ENCODE results near the gene OVOL3.
"Not testable (repeated sequence)": the region's sequence is repeated elsewhere in the genome, so short reads cannot be mapped to it uniquely, and the experiment has no call there.

OVOL3 gene

GRCh38 chr19:36110487-36111199 lies at the start of gene OVOL3:
OVOL3 (plus strand) TSS chr19:36111143; CDS start chr19:36111203, 60 bp downstream.
- H3K27ac ChIP-seq = peak within 1 kb of the TSS; percentile 18; the same call in 1 of the 2 replicates
- ChIA-PET POLR2A (ENCODE audit: low non-redundant PET) (no interaction called here), CTCF (no interaction called here)
- DNase-seq (ENCODE audit: low spot score) = no peak
- TF ChIP-seq, protein P1, sequence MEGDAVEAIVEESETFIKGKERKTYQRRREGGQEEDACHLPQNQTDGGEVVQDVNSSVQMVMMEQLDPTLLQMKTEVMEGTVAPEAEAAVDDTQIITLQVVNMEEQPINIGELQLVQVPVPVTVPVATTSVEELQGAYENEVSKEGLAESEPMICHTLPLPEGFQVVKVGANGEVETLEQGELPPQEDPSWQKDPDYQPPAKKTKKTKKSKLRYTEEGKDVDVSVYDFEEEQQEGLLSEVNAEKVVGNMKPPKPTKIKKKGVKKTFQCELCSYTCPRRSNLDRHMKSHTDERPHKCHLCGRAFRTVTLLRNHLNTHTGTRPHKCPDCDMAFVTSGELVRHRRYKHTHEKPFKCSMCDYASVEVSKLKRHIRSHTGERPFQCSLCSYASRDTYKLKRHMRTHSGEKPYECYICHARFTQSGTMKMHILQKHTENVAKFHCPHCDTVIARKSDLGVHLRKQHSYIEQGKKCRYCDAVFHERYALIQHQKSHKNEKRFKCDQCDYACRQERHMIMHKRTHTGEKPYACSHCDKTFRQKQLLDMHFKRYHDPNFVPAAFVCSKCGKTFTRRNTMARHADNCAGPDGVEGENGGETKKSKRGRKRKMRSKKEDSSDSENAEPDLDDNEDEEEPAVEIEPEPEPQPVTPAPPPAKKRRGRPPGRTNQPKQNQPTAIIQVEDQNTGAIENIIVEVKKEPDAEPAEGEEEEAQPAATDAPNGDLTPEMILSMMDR (conservative IDR thresholded peaks at IDR 0.05; ENCODE audit: low read depth) = no peak

DNA sequence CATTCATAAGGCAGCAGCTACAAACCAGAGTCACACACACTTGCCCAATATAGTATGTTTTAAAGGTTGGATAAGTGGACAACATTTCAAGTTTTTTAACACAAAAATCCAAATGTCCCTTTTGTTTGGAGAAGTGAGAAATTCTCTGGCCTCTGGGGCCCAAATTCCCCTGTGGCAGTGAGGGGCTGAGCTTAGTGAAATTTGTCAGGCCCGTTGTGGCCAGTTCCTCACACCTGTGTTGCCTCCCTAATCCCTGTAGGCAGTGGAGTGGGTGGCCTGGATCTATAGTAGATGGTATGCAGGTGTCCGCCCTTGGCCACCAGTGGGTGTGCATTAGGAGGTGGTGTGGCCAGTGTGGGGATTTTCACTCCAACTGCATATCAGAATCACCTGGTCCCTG lies 49.6 kb upstream of the OVOL3 start:
- CTCF ChIA-PET = interaction anchor here (0.6 to 1.7 kb wide), 4 partner anchors 30 to 652 kb away, joined by 3 to 9 read pairs (median 4); partner anchors contain the start of gene POLR2I
- H3K27ac ChIP-seq = no peak overlapping the region
- TF ChIP-seq, protein P1 (conservative IDR thresholded peaks at IDR 0.05; ENCODE audit: low read depth) = no peak
- POLR2A ChIA-PET (ENCODE audit: low non-redundant PET) = no interaction called here
- DNase-seq (ENCODE audit: low spot score) = no peak

DNA sequence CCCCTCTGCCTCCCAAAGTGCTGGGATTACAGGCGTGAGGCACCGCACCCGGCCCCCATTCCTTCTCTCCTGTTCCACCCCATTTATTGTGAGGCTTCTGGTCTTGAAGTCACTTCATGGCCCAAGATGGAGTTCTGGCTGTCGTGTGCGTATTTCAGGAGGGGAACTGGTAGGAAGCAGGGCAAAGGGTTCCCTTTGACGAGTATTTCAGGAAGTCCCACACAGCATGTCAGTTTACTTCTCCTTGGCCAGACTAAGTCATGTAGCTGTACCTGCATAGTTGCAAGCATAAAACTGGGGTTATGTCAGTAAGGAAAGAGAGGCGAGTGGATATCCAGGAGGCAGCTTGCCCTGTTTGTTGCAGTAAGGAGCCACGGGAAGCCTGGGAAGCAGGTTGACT lies 46.1 kb upstream of the OVOL3 start:
- no peak for DNase-seq (ENCODE audit: low spot score)
- no peak overlapping the region for H3K27ac ChIP-seq
- CTCF ChIA-PET = no interaction called here
- POLR2A ChIA-PET (ENCODE audit: low non-redundant PET) = no interaction called here
- TF ChIP-seq, protein P1 (conservative IDR thresholded peaks at IDR 0.05; ENCODE audit: low read depth) = no peak

- no peak for DNase-seq (ENCODE audit: low spot score)
- H3K27ac ChIP-seq = no peak overlapping the region
- POLR2A ChIA-PET (ENCODE audit: low non-redundant PET) = interaction anchor here (0.5 kb wide), 1 partner anchor 11 kb away, joined by 3 read pairs; no protein-coding TSS in a partner anchor
- CTCF ChIA-PET = no interaction called here
- TF ChIP-seq, protein P1 (conservative IDR thresholded peaks at IDR 0.05; ENCODE audit: low read depth) = no peak
Observed at GRCh38 chr19:36067681-36068080, 43.3 kb upstream of the OVOL3 start.

- H3K27ac ChIP-seq; POLR2A ChIA-PET (ENCODE audit: low non-redundant PET); DNase-seq (ENCODE audit: low spot score); CTCF ChIA-PET: not testable (repeated sequence)
Observed at GRCh38 chr19:36068810-36069499, 42.0 kb upstream of the OVOL3 start.

DNA sequence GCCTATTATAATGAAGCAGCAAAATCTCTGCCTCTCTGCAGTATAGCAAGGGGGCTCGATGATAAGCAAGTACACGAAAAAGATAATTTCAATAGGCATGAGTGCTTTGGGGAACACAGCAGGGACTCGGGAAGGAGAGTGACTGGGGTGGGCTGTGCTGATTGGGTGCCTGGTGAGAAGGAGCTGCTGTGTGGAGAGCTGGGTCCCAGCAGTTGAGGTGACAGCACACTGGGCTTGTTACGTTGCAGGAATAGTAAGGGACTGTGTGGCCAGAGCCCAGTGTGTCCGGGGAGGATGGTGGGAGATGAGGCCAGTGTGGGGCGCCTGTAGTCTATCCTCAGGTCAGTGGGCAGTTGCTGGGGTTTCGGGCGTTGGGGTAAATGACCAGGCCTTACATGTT lies 38.9 kb upstream of the OVOL3 start:
- ChIA-PET POLR2A (ENCODE audit: low non-redundant PET) (no interaction called here), CTCF (interaction anchor here (0.6 kb wide), 1 partner anchor 19 kb away, joined by 3 read pairs; no protein-coding TSS in a partner anchor)
- TF ChIP-seq, protein P1 (conservative IDR thresholded peaks at IDR 0.05; ENCODE audit: low read depth) = no peak

More for the DNA sequence above, 38.9 kb upstream of the OVOL3 start:
- no peak for DNase-seq (ENCODE audit: low spot score)
- H3K27ac ChIP-seq = no peak overlapping the region

Measured in RWPE1 (cell line).